GM19395 (cell line): Measurements from ENCODE around the gene DESI2.
"Not testable (repeated sequence)": the region's sequence is repeated elsewhere in the genome, so short reads cannot be mapped to it uniquely, and the experiment has no call there.

Experiments used
- ATAC-seq: cut with Tn5 transposase; IDR thresholded peaks from one replicate; pipeline ENCODE4 v1.9.1; 2021; ENCODE audit warnings: mild to moderate bottlenecking, moderate library complexity; ENCODE audit not compliant: unreplicated experiment

The DESI2 gene

DNA sequence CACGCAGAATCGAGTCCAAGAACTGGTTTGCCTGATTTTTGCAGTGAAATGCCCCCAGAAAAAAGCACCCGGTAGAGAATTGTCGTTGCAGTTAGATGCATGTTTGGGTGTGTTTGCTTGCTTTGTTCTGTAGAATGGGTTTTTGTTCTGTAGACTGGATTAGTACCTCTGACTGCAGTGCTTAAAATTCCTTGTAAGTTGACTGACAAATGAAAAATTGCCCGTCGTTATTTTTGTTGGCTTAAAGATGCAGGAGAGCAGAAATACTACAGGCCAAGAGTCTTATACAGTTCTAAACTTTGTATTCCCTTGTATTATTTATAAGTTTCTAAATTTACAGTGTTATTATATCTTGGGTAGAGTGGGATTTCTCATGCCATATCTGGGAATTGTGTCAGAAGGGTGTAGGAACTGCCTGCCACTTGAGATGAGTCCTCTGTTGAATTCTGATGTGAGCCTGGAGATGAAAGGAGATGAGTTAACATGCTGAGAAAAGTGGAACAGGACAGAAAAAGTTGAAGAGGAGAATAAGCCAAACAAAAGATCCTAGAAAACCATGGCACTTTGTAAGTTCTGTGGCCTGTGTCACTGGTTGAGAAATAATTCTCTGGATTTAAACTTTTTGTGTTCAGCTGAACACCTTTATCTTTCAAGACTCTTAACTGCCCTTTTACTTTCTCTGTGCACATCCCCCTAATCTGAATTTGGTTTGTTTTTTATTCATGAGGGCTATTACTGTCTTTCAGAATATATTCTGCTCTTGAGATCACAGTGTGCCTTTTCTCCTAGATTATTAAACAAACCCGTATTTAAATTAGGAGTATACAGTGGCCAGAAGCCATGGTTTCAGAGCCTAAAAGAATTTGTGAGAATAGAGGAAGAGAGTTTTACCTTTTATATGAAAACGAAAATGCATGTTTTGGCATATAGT, 1.4 kb downstream of the DESI2 start:
- no peak for ATAC-seq

DNA sequence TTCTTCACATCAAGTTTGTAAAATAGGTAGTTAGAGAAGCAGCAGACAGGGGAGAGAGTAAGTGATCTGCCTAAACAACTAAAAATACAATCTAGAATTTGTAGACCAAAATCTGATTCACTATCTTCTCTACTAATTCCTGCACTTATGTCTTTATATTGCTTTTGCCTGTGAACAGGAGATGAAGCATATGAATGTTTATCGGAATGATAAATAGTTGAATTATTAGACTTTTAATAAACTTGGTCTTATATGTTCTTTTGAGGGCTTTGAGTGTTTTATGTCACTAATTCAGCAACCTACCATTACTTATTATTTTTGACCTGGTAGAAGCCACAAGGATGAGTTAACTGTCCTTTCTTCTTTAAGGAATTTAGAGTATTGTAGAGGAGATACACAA, 2.3 kb downstream of the DESI2 start:
- ATAC-seq = no peak

DNA sequence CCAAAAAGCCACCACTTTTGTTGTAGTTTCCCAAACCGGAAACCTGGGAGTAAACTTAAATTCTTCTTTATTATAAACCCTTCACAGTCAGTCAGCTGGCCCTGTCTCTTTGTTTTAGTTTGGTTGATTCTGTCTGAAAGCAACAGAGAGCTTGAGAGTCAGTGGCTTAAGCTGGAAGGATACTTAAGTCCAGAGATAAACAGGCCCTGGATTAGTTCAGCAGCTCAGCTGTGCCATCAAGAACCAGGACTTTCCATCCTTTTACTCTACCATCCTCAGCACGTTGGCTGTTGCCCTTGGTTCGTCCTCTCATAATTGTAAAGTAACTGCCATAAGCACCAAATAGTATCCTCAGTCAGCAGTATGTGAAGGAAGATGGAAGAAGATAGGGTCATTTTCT, 4.5 kb downstream of the DESI2 start:
- no peak for ATAC-seq

DNA sequence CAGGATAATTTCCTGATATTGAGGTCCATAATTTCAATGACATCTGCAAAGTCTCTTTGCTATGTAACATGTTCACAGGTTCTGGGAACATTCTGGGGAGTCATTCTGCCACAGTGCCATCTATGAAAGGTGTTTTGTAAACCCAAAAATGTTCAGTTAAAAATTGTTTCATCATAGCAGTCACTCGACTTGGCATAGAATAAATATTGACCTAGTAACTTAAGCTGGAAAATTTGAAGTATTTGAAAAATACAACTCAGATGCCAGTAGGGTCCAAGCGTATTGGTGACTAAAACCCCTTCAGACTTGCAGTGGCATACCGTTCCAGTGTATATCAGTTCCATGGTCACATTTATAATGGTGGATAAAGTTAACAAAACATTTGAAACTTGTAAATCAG, 6.8 kb downstream of the DESI2 start:
- no peak for ATAC-seq

DNA sequence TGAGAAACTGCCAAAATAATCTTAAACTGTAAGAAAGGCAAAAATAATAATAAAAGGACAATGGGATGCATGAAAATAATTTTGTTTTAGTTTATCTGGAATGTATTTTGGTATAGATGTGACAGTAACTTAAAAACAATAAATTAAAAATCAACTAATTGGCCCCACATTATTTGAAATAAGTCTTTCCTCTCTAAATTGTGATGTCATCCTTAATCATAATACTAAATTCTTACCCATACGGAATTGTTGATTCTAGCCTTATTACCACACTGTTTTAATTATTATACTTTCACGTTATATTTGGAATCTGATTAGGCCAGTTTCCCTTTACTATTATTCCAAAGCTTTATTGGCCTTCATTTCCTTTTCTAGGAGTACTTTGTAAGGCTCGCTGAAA, 7.7 kb downstream of the DESI2 start:
- no peak for ATAC-seq

DNA sequence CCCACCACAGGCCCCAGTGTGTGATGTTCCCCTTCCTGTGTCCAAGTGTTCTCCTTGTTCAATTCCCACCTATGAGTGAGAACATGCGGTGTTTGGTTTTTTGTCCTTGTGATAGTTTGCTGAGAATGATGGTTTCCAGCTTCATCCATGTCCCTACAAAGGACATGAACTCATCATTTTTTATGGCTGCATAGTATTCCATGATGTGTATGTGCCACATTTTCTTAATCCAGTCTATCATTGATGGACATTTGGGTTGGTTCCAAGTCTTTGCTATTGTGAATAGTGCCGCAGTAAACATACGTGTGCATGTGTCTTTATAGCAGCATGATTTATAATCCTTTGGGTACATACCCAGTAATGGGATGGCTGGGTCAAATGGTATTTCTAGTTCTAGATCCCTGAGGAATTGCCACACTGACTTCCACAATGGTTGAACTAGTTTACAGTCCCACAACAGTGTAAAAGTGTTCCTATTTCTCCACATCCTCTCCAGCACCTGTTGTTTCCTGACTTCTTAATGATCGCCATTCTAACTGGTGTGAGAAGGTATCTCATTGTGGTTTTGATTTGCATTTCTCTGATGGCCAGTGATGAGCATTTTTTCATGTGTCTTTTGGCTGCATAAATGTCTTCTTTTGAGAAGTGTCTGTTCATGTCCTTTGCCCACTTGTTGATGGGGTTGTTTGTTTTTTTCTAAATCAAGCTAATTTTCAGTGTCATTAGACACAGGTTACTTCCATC, 8.8 kb downstream of the DESI2 start:
- not testable (repeated sequence) for ATAC-seq

DNA sequence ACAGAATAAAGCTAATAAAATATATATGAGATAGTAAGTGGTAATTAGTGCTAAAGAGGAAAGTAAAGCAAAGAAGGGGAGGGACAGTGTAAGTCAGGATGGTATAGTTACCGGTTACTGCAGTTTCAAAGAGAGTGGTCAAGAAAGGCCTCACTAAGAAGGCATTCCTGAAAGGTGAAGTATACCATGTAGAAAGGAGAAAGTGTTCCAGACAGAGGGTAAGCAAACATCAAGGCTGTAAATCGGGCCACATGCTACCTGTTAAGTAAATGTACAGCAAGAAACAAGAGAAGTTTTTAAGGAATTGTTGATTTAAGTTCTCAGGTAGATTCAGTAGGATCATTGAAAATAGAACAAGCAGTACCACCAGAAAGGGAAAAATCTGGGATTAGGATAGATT, 9.7 kb downstream of the DESI2 start:
- ATAC-seq = no peak

DNA sequence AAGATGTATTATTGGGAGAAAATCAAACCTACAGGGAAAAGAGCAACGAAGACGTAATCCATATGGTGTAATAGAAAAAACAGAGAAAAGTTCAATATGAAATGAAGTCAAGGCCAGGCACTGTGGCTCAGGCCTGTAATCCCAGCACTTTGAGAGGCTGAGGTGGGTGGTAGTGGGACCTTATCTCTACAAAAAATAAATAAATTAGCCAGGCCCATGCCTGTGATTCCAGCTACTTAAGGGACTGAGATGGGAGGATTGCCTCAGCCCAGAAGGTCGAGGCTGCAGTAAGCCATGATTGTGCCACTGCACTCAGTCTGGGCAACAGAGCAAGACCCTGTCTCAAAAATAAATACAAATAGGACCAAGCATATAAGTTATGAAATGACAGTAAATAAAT, 11.4 kb downstream of the DESI2 start:
- ATAC-seq = no peak

DNA sequence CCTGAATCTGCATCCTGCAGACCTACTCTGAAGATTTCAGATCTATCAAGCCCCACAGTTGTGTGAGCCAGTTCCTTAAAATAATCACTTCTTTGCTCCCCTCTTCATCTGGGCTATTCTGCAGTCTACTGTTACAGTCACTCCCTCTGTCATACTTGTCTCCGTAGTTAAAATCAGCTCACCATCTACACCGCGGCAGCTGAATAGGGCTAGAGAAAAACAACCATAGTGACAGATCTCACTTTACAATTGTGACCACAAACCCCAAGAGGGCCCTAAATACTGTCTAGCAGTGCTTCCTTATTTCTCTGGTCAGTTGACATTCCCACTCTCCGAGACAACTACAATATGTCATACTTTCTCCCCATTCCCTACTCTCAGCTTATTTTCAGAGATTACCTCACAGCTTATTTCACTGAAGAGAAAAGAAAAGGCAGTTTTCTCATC, 12.9 kb downstream of the DESI2 start:
- ATAC-seq = peak; percentile 88

DNA sequence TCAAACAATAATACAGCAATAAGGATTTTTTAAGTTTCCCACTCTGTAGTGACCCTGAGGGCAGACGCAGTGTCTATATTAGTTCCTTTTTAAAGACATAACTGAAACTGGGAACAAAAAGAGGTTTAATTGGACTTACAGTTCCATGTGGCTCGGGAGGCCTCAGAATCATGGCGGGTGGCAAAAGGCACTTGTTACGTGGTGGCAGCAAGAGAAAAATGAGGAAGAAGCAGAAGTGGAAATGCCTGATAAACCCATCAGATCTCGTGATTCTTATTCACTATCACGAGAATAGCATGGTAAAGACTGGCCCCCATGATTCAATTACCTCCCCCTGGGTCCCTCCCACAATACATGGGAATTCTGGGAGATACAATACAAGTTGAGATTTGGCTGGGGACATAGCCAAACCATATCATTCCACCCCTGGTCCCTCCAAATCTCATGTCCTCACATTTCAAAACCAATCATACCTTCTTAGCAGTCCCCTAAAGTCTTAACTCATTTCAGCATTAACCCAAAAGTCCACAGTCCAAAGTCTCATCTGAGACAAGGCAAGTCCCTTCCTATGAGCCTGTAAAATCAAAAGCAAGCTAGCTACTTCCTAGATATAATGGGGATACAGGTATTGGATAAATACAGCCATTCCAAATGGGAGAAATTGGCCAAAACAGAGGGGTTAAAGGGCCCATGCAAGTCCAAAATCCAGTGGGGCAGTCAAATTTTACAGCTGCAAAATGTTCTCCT, 13.9 kb downstream of the DESI2 start:
- not testable (repeated sequence) for ATAC-seq

DNA sequence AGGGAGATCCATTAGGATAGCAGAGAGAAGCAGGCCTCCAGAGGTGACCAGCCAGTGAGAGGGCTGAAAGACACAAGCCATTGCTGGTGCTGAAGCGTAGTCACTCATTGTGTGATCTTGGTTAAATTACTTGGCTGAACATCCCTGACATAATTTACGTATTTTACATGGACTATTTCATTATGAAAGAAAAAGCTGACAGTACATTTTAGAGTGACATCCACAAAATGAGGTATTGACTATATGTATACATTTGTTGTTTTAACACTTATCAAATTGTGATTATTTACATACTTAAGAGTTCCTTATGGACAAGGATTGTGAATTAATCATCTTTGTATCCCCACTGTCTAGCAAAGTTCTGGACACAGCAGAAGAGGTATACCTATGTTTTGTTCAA, 14.9 kb downstream of the DESI2 start:
- ATAC-seq = no peak

DNA sequence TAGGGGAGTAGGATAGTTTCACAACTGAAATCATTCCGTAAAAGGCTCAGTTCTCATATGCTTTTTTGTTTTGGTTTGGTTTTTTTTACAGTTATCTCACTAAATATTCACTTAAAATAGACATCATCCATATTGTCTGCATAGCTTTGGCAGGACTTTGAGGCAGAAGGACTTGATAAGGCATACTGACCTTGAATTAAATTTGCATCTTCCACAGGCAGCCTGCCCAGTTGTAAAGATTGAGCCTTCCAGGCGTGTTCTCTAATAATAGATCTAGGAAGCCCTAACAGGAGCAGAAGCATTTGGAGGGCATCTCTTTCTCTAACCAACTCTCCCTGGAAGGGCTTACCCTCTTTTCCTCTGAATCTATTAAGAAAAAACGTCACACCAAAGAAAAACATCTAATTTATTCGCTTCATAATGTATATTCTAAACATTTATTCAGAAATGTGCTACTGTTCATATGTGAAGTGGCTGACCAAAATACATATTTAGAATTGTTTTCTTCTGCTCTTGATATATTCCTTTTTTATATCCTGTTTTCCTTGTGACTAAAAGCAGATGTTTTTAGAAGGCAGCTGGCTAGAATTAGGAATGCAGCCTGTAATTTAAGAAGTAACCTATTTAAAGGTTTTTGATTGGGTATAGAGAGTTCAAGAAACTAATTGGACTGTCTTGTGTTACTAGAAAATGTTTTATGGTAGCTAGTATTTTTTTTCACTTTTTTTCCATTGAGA, 20.2 kb downstream of the DESI2 start:
- ATAC-seq = no peak

DNA sequence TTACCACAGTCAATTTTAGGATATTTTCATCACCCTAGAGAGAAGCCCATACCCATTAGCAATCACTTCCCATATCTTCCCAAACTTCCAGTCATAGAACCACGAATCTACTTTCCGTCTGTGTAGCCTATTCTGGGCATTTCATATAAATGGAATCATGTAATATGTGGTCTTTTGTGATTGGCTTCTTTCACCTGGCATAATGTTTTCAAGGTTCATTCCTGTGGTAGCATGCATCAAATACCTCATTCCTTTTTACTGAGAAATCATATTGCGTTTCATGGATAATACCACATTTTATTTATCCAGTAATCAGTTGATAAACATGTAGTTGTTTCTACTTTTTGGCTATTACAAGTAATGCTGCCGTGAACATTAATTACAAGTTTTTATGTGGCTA, 21.5 kb downstream of the DESI2 start:
- ATAC-seq = no peak

DNA sequence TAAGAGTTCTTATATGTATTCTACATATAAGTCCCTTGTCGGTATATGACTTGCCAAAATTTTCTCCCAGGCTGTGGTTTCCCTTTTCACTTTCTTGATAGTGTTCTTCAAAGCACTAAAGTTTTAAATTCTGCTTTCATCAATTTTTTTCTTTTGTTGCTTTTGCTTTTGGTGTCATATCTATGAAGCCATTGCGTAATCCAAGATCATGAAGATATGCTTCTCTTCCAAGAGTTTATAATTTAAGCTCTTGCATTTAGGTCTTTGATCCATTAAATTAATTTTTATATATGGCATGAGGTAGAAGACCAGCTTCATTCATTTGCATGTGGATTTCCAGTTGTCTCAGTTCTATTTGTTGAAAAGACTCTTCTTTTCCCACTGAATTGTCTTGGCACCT, 22.2 kb downstream of the DESI2 start:
- no peak for ATAC-seq

DNA sequence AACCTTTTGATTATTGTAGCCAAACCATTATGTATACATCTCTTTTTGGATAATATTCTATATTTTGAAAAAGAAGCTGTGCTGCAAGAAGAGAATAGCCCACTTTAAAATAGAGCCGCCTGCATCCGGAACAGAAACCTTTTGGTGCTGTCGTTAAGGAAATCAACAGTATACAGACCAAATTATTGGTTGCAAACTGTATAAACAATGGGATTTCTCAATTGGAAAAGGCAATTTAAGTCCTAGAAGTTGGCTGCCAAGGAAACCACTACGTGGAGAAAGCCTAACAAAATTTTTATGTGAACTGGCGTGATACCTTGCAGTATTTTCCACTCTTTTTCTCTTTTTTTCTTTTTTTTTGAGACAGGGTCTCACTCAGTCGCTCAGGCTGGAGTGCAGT, 25.8 kb downstream of the DESI2 start:
- ATAC-seq = no peak

DNA sequence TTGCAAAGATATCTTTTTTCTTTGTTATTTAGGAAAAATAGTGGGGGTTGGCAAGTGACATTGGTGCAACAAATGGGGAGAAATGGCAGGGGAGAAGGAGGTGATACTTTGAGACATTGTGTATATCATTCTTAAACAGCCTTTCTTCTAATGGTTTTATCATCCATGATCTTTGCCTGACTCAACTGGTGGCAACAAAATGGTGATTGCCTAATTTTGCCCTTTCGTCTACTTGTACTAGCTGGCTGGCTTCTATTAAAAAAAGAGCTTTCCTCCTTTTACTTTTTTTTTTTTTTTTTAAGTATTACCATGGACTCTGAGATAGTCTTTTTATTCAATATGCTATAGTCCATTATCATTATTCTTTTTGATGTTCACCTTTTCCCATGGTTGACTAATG, 27.7 kb downstream of the DESI2 start:
- ATAC-seq = no peak

DNA sequence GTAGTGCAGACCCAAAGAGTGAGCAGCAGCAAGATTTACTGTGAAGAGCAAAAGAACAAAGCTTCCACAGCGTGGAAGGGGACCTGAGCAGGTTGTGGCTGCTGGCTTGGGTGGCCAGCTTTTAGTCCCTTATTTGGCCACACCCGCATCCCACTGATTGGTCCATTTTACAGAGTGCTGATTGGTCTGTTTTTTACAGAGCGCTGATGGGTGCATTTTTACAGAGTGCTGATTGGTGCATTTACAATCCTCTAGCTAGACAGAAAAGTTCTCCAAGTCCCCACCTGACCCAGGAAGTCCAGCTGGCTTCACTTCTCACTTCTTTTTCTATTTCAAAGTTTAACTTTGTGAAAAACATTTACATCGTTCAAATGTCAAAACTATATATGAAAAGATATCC, 29.2 kb downstream of the DESI2 start:
- not testable (repeated sequence) for ATAC-seq

DNA sequence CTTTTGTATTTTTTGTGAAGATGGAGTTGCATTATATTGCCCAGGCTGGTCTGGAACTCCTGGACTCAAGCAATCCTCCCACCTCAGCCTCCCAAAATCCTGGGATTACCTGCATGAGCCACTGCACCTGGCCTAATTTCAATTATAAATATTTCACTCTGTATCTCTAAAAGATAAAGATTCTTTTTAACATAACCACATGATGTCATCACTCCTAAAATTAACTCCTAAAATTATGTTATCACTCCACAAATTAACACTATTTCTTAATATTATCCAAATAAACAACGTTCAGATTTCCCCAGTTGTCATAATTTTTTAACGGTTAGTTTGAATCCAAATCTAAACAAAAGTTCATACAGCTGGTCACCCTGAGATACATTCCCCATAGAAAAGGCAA, 43.0 kb downstream of the DESI2 start:
- ATAC-seq = no peak

DNA sequence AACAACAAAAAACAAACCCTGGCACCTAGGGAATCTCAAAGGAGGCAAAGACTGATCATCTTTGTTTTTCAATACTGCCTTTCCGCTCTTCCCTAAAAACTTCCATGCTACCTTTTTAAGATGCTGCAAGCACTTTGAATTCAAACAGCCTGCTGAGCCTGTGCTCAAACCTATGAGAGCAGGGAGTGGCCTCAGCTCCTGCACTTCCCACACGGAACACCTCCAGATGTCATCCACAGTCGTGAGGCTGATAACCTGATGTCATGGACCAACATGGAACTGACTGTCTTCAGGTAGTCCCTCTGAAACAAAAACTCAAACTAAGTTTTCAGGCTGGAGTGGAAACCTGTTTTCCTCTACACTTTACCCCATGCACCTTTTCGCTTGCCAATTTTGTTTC, 46.8 kb downstream of the DESI2 start:
- ATAC-seq = no peak

DNA sequence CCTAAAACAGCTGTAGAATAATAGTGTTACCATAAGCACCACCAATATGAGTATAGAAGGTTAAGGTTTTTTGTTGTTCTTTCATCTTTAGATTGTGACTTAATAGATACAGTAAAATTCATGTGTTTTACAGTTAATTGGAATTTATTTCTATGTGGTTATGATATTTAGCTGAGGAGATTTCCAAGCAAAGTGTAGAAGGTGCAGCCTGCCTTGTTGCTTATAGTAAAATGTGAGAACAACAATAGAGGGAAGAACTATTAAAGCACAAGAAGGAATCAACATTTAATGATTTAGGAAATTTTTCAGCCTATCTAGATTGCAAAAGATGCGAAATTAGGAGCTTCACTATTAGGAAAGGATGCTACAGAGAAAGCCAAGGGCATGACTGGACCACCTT, 47.9 kb downstream of the DESI2 start:
- no peak for ATAC-seq

DNA sequence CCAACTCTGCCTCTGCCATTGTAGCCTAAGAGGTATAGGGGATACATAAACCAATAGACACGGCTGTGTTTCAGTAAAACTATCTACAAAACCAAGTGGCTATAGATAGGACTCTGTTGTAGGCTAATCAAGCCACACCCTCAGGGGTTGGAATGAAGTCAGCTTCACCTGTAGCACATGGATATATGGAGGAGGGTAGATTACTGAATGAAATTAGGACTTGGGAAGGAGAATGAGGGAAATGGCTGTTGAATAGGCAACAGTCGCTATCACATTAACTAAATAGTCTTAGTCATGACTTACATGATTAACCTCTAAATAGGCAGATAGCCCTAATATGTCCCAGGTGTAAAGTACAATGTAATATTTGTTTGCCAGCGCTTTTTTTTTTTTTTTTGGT, 49.7 kb downstream of the DESI2 start:
- no peak for ATAC-seq
